ENCODE results near the gene PROSER3.

DNA sequence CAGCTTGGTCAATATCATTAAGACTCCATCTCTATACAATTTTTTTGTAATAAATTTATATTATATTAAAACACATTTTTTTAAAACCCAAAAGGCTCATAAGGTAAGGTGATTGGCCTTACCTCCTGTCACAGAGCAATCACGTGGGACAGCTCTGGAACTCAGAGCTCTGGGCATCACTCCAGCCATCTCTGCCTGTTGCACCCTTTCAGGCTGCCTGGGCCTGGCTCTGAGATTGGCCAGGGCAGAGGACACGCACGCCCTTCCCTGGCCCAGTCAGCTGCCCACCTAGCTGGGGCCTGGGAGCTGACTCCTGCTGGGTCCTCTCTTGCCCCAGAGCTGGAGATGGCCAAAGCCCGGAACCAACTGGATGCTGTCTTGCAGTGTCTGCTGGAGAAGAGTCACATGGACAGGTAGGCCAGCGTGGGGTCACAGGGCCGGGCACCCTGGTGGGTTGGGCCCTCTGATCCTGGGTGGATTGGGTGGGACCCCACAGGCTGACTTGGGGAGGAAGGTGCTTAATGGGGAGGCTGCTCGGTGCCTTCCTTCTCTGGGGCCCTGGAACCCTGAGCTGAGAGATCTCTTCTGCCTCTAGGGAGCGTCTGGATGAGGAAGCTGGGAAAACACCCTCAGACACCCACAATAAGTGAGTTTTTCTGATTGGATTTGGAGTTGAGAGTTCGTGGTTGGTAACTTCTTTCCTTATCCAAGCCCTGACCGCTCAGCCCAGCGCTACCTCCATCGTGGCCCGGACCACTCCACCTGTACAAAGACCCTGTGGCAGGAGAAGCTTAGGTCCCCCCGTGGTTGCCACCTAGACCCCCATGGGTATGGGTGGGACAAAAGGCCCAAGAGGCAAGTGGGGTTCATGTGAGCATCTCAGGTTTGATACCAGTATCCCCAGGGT lies 5.9 kb upstream of the PROSER3 start:
- TF ChIP-seq POLR2A (IDR thresholded peaks at IDR 0.05; ENCODE audit: low read depth, low read length) = no peak
- no peak for TF ChIP-seq FOS (IDR thresholded peaks at IDR 0.05; ENCODE audit: borderline replicate concordance, insufficient read depth, low read length)
- no peak for TF ChIP-seq GATA2 (IDR thresholded peaks at IDR 0.05; ENCODE audit: insufficient read depth, insufficient read length, low read depth, low read length)
- TF ChIP-seq, protein P1, sequence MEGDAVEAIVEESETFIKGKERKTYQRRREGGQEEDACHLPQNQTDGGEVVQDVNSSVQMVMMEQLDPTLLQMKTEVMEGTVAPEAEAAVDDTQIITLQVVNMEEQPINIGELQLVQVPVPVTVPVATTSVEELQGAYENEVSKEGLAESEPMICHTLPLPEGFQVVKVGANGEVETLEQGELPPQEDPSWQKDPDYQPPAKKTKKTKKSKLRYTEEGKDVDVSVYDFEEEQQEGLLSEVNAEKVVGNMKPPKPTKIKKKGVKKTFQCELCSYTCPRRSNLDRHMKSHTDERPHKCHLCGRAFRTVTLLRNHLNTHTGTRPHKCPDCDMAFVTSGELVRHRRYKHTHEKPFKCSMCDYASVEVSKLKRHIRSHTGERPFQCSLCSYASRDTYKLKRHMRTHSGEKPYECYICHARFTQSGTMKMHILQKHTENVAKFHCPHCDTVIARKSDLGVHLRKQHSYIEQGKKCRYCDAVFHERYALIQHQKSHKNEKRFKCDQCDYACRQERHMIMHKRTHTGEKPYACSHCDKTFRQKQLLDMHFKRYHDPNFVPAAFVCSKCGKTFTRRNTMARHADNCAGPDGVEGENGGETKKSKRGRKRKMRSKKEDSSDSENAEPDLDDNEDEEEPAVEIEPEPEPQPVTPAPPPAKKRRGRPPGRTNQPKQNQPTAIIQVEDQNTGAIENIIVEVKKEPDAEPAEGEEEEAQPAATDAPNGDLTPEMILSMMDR (IDR thresholded peaks at IDR 0.05; ENCODE audit: extremely low read depth in 1 of 2, insufficient read depth in 1 of 2, low read depth in 1 of 2, low read length in 2 of 2) = no peak
- TF ChIP-seq, protein P2, sequence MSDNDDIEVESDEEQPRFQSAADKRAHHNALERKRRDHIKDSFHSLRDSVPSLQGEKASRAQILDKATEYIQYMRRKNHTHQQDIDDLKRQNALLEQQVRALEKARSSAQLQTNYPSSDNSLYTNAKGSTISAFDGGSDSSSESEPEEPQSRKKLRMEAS (IDR thresholded peaks at IDR 0.05; ENCODE audit: insufficient read depth, insufficient read length) = no peak
- no peak for TF ChIP-seq EZH2 (IDR thresholded peaks at IDR 0.05; ENCODE audit: borderline replicate concordance, low read depth, low read length, severe bottlenecking)
